ENCODE data around the gene VEGFD.

Gene VEGFD

DNA sequence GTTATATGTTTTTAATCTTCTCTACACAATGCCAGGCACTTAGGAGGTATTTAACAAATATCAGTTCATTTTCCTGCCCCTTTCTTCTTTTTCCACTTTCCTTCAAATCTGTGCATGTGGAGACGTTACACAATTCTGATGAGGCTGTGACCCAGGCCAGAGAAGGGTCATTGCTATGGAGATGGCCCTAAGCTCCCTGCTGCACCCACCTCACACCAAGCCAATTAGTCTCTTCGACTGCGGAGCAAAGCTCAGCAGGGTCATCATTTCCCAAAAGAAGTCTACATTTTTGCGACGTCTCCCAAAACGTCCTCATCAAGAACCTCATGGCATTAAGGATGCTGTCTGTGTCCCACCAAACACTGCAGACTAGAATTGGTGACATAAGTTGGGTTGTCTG is 28.9 kb upstream of the VEGFD start:
- TF ChIP-seq, protein P1, sequence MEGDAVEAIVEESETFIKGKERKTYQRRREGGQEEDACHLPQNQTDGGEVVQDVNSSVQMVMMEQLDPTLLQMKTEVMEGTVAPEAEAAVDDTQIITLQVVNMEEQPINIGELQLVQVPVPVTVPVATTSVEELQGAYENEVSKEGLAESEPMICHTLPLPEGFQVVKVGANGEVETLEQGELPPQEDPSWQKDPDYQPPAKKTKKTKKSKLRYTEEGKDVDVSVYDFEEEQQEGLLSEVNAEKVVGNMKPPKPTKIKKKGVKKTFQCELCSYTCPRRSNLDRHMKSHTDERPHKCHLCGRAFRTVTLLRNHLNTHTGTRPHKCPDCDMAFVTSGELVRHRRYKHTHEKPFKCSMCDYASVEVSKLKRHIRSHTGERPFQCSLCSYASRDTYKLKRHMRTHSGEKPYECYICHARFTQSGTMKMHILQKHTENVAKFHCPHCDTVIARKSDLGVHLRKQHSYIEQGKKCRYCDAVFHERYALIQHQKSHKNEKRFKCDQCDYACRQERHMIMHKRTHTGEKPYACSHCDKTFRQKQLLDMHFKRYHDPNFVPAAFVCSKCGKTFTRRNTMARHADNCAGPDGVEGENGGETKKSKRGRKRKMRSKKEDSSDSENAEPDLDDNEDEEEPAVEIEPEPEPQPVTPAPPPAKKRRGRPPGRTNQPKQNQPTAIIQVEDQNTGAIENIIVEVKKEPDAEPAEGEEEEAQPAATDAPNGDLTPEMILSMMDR (IDR thresholded peaks at IDR 0.05), result no peak

DNA sequence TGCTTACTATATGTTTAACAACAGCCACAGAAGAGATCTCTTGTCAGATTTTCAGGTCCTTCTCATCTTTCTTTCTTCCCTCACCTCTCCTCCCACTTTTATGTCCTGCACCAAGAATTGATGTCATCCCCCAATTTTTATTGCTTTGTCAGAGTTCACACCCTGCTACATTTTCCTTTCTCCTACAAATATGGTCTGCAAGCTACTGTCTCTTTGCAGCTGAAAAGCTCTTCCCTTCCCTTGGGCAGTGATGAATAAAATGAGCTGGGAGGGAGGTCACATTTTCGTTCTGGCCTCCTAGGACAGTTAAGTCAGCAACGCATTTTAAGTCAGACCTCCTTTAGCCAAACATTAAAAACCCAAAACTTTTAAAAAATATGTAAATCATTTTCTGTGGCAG is 26.7 kb upstream of the VEGFD start:
- TF ChIP-seq, protein P1 (IDR thresholded peaks at IDR 0.05), result no peak

- TF ChIP-seq, protein P1 (IDR thresholded peaks at IDR 0.05), result no peak
These were observed 26.2 kb upstream of the VEGFD start for GRCh38 chrX:15410430-15410829.

DNA sequence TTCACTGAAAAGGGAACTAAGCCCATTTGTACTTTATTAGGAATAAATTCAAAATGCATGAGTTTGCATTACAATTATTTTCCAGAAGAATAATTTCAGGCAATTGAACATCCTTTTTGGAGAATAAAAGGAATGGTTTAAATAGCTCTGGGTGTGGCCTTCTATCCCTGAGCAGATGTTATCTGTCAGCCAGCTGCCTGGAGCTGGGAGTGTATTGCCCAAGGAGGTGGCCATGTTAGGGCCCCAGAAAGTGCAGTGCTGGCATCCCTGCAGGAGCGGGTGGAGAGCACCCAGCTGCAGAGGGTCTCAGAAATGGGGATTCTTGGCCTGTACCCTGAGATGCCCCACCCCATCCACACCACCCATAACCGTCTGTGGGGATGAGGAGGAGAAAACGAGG is 21.6 kb upstream of the VEGFD start:
- TF ChIP-seq, protein P1 (IDR thresholded peaks at IDR 0.05), result no peak

DNA sequence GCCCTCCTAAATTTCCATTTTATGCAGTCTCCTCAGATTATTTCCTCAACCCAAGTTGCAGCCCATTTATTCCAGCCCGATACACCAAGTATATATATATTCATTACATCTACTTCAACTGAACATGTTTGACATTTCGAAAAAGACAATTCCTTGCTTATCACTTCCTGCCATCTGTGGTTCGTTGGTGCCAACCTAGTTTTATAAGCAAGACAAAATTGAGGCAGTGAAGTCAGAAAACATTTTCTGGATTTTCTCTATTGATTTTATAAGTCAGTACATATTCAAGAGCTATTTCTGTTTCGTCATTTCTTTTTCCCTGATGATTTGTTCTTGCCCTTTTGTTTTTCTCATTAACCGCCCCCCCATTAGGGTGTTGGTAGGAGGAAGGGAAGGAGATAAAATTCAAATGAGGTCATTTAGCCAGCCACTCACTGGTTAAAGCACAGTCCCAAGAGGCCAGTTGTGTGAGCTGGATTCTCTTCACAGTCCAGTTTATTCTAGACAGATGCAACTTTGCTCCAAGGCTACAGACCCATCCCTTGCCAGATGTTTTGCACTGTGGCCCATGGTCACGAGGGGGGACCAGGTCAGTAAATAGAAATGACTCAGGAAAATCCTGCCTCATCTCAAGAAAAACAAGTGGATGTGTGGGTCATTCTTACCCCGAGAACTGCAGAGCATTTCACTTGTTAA is 20.3 kb upstream of the VEGFD start:
- TF ChIP-seq, protein P1 (IDR thresholded peaks at IDR 0.05), result no peak

- TF ChIP-seq, protein P1 (IDR thresholded peaks at IDR 0.05), result no peak
These were observed 17.2 kb upstream of the VEGFD start for GRCh38 chrX:15401378-15401777.

- TF ChIP-seq, protein P1 (IDR thresholded peaks at IDR 0.05), result no peak
These were observed 15.8 kb upstream of the VEGFD start for GRCh38 chrX:15399962-15400391.

DNA sequence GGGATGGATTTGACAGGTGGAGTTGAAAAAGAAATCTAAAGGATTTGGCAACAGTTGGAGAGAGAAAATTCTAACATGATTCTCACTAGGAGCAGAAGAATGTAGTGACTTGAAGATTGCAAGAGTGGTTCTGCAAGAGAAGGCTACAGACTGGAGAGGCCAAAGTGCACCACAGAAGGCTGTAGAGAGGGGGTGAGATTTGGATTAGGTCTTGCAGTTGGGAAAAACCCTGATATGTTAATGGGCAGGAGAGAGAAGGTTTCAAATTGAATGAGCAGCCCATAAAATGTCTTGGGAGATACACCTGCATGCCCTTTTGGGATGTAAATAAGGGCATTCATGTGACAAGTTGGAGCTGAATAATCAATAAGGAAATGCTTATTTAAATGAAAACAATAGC is 14.7 kb upstream of the VEGFD start:
- TF ChIP-seq, protein P1 (IDR thresholded peaks at IDR 0.05), result no peak

Data from LNCAP (cell line).